ENCODE data around the gene SPTBN5.

SPTBN5 gene

GRCh38 chr15:41798607-41799487 is 95.0 kb downstream of the SPTBN5 start:
- no peak for DNase-seq

Measured in activated CD4-positive, alpha-beta T cell treated with anti-CD3 and anti-CD28 coated beads, Interleukin-10, Interleukin-2, amounts not matched to agents 100 ng/mL and 50 ng/mL, durations not matched to agents 16 hours and 8 hours (primary cell).